ENCODE results near the gene SVIL. TPM values are rescaled to one million over a fixed set of nuclear protein-coding genes. Genes with fewer than 3 reads are reported as not detected.

The SVIL gene
- total RNA-seq, 1 experiment from 2014 or later = 15.3 TPM

DNA sequence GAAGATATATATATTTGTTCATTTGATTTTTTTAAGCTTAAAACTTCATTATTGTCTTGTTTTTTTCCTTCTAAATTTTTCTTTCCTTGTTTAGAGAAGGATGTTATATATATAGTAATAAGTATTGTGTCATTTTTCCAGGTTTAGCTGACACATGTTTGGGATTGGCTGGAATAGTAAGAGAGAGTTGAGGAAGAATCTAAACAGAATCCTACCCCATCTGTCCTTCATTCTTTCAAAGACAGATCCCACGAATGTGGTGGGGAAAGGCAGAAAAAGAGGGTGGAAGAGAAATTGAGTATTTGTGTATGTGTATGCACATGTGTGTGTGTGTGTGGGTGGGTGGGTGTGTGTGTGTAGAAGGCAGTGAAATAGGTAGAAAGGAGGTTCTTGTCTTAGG is 132.4 kb downstream of the SVIL start:
- Histone ChIP-seq H2AK5ac (ENCODE audit: insufficient read length, low read length) (no peak overlapping the region), H3K18ac (ENCODE audit: insufficient read length, low read depth, low read length) (no peak overlapping the region), H3K27me3 (ENCODE audit: insufficient read depth, low read length) (no peaks in the 10 kb centered on the region), H3K9ac (ENCODE audit: extremely low read depth, insufficient read length, low read length) (no peak overlapping the region), H2BK12ac (ENCODE audit: insufficient read length, low read depth, low read length) (no peak overlapping the region), H2BK15ac (ENCODE audit: low read depth, low read length) (no peak overlapping the region), H4K20me1 (ENCODE audit: control insufficient read depth, insufficient read depth, insufficient read length) (no peaks in the 10 kb centered on the region), H3K79me1 (ENCODE audit: insufficient read depth, low read depth, low read length, poor library complexity, severe bottlenecking) (no peaks in the 10 kb centered on the region), H2BK120ac (ENCODE audit: low read depth, low read length, poor library complexity, severe bottlenecking) (no peak overlapping the region), H4K8ac (replicated peaks; ENCODE audit: insufficient read length, low read depth, low read length) (no peak overlapping the region), H3T11ph (ENCODE audit: low read length) (no peak overlapping the region), H3K23me2 (ENCODE audit: insufficient read length, low read depth, low read length, poor library complexity, severe bottlenecking) (no peaks in the 10 kb centered on the region), H3K4me1 (ENCODE audit: insufficient read depth, low read length) (no peaks in the 10 kb centered on the region), H3K4ac (ENCODE audit: low read depth, low read length) (no peak overlapping the region), H3K23ac (ENCODE audit: insufficient read length, low read depth, low read length) (no peak overlapping the region), H3K4me2 (ENCODE audit: insufficient read depth, insufficient read length, low read length) (no peak overlapping the region), H2AFZ (ENCODE audit: low read length) (no peak overlapping the region), H2BK20ac (ENCODE audit: low read depth, low read length, poor library complexity, severe bottlenecking) (no peak overlapping the region), H3K56ac (ENCODE audit: insufficient read length, low read depth, low read length) (no peak overlapping the region), H3K79me2 (ENCODE audit: insufficient read depth, low read length) (no peaks in the 10 kb centered on the region), H4K5ac (ENCODE audit: insufficient read length, low read depth, low read length) (no peak overlapping the region), H4K91ac (ENCODE audit: insufficient read length, low read depth, low read length) (no peak overlapping the region), H3K14ac (ENCODE audit: insufficient read depth, low read length) (no peak overlapping the region), H2BK5ac (ENCODE audit: insufficient read length, low read length) (no peak overlapping the region), H3K9me3 (ENCODE audit: control insufficient read depth, low read depth, low read length) (no peaks in the 10 kb centered on the region), H3K27ac (ENCODE audit: insufficient read length, low read depth, low read length) (no peak overlapping the region)
- Mint-ChIP-seq H3K9me3 (no peaks in the 10 kb centered on the region), H3K27me3 (ENCODE audit: low read depth) (no peaks in the 10 kb centered on the region), H3K27ac (no peak overlapping the region), H3K36me3 (ENCODE audit: insufficient read depth in 1 of 3, low read depth in 3 of 3) (peaks cover 0 to 6% (median 0%) of the 10 kb centered on the region in 3 experiments; a peak in 1 of 7 replicates), H3K4me3 (no peak overlapping the region), H3K4me1 (peaks cover under 1 to 7% of the 10 kb centered on the region in 2 experiments; a peak in 3 of 4 replicates)
- TF ChIP-seq CTCF (conservative IDR thresholded peaks at IDR 0.05) = no peak
- WGBS (ENCODE audit: extremely low coverage, insufficient read length, low lambda C conversion rate) = no CpG with 5 or more reads among the region's 1 CpG
- no peak for DNase-seq
